ENCODE results near the gene IFNG.
"Not testable (repeated sequence)": the region's sequence is repeated elsewhere in the genome, so short reads cannot be mapped to it uniquely, and the experiment has no call there.

Gene IFNG

GRCh38 chr12:68159681-68160304, at the start of gene IFNG:
Gene IFNG (minus strand): TSS chr12:68159740. CDS start chr12:68159615, 125 bp downstream.
- DNase-seq, result no peak

DNA sequence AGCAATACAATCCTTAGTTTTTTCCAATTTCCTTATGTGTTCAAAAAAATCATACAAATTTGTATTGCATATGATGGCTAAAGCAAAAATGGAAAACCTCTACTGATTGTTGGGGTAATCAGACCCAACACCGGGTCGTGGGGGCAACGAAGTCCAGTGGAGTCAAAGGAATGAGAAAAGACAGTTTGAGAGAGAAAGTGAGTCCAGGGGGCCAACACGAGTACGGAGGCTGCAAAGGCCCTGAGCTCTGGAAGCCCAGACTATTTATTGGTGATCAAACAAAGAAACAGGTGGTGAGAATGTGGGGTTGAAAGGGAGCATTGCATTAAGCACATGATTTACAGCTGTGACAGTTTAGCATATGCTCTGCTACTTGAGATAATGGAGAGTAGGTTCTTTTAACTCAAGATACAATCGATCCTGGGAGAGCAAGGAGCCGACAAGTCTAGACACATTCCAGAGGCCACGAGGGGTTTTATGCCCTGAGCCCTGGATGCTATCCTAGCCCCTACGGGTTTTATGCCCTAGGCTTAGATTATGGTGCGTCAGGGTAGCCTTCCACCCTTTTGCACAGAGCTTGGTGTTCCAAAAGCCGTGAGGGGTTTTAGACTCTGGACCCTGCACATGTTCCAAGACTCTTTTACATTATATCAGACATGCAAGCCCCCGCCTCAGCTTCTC, 49.6 kb upstream of the IFNG start:
- not testable (repeated sequence) for DNase-seq

DNA sequence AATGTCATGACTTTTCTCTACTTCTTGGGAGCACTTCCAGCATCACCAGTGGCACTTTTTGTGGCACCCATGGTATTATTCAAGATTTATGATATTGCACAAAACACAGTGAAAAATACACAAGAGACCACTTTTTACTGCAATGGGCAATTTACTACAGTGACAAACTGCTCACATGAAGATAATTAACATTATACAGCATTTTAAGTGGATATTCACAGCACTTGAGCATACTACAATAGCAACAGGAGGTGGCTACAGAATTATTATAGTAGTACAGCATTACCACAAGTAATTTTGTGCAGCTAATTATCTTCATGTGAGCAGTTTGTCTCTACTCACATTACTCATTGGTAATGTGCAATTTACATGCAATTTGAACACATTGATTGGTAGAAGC, 47.7 kb upstream of the IFNG start:
- no peak for DNase-seq

DNA sequence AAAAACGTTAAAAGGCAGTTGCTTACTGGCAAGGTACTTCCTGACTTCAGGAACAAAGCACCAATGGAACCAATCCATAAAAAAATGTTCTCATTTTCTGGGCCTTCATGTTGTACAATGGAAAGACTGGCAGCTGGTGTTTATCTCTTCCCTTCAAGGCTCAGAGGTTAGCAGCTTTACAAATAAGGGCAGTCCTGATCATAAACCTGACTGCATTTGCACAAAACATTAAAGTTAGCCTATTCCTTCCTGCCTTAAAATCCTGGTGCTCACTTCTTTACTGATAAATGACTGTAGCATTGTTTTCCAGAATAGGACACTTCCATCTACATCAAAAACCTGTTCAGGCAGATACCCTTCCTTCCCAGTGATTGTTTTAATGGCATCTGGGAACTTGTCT, 46.9 kb upstream of the IFNG start:
- no peak for DNase-seq

DNA sequence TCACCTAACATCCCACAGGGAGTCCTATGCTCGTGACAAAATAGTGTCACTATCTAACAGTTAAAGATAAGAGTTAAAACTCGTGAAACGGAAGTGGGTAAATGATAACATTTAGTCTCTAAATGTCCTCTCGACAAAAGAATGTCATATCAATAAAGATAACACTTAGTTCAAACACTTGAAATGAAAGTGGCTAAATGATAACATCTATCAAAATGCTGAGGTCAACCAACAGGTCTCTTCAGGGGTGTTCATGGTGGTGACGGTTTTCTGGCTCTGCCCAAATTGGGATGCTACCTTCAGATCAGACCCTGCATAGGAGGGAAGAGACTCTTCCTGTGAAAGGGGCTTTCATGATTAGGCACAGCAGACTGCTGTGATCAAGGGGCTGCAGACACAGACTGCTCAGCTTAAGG, 43.9 kb upstream of the IFNG start:
- DNase-seq, result no peak

DNA sequence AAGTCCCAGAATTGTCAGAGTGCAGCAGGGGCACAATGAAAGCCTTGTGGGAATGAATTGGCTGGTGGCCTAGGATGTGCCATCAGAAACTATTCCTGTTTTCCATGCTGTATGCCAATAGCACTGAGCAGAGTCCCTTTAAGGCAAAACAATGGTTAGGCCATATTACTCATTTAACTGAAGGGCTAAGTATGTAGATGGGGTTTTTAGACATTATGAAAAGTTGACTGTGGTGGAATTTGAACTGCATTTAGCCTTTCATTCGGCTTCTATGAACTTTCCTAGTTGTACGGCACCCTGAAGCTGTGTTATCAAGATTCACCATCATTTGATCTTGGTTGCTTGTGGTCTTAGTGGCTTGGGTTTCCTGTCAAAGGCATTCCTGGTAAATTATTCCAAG, 41.3 kb upstream of the IFNG start:
- DNase-seq, result no peak

DNA sequence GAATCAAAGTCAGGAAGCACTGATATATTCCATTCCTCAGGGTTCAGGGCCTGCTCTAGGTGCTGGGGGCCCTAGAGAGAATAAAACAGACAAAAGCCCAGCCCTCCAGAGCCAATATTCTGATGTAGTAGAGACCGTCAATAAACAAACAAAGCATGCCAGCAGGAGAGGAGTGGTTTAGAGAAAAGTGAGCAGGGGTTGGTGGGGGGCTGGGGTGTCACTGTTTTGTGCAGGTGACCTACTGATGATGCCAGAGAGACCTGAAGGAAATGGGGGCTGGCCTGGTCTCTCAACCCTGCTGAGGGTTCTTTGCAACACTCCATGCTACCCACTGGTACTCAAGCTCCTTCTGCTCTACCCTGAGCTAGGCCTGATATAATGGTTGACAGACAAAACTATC, 39.6 kb upstream of the IFNG start:
- no peak for DNase-seq

GRCh38 chr12:68198507-68199086, 39.1 kb upstream of the IFNG start:
- no peak for DNase-seq

- DNase-seq, result no peak
Observed at GRCh38 chr12:68190301-68190700, 30.8 kb upstream of the IFNG start.

- no peak for DNase-seq
Observed at GRCh38 chr12:68189821-68190242, 30.3 kb upstream of the IFNG start.

DNA sequence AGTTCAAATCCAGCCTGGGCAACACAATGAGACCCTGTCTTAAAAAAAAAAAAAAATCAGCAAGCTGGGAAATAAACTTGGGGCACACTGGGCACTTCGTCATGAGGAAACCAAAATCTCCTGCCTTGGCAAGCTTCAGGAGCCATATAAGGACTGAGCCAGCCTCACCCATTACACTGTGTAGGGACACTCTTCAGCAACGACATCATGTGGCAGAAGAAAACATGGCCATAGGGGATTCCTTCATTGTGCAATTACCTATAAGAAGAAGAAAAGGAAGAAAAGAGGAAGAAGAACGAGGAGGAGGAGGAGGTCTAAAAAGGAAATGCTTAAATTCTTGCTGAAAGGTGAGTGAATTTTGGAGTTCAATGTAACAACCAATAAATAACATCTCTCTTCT, 26.1 kb upstream of the IFNG start:
- no peak for DNase-seq

DNA sequence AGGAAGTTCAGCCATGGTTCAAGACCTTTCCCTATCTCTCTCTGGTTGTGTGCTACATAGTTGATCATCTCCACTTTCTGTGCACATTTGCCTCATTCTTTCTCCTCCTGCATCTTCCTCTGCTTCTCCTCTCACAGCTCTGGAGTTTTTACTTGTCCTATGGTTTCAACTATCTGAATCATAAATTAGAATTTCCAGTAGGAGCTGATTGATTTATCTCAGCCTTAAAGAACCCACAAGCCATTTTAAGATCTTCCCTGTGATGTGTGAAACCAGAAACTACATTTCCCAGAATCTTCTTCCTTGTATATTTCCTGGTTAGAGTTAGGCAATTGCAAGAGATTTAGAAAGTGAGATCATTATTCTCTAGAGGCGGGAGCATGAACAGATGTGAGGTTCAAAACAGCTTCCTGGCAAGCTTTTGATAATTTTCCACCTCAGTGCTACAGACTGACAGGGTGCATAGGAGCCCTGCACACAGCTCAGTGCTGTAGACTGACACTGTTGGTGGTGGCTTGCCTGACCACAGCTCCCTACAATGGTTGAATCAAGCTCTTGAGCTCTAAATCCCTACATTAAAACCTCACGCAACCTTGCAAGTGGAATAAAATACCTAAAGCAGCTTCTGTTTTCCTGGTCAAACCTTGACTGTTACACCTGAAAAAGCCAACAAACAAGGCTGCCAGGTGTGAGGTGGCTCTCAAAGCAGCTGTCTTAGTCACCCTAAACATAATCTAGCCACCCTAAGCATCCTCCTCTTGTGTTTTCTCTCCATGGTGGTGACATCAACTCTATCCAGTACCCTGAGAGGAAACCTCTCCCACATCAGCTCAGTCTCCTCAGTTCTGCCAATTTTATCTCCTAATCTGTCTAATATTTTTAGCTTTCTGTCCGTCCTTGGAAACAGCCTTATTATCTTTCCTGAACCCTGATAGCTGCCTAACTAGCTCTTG, 21.5 kb upstream of the IFNG start:
- peak; percentile 70 for DNase-seq

GRCh38 chr12:68178774-68179439, 19.4 kb upstream of the IFNG start:
- DNase-seq, result no peak

- DNase-seq, result no peak
Observed at GRCh38 chr12:68178184-68178583, 18.6 kb upstream of the IFNG start.

DNA sequence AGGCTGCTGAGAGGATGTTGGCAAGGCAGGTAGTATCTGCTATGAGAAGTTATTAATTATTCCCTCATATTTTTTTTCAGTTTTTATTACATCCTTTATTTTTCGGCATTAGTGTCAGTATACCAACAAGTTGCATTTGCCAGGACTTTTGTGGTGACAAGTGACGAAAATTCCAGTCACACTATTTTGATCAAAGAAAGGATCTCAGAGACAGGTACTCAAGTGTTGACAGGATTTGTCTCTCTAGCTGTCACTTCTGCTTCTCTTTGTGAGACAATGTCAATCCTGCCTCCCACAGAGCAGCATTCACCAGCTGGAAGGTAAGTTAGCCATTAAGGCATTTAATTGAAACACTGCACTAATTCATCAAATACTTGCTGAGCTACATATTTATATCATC, 18.0 kb upstream of the IFNG start:
- DNase-seq, result no peak

GRCh38 chr12:68176257-68176656, 16.7 kb upstream of the IFNG start:
- DNase-seq, result no peak

- no peak for DNase-seq
Observed at GRCh38 chr12:68175557-68176061, 16.1 kb upstream of the IFNG start.

DNA sequence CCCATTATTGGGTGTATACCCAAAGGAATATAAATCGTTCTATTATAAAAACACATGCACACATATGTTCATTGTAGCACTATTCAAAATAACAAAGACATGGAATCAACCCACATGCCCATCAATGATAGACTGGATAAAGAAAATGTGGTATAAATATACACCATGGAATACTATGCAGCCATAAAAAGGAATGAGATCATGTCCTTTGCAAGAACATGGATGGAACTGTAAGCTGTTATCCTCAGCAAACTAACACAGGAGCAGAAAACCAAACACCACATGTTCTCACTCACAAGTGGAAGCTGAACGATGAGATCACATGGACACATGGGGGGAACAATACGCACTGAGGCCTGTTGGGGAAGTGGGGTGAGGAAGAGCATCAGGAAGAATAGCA, 15.2 kb upstream of the IFNG start:
- not testable (repeated sequence) for DNase-seq

DNA sequence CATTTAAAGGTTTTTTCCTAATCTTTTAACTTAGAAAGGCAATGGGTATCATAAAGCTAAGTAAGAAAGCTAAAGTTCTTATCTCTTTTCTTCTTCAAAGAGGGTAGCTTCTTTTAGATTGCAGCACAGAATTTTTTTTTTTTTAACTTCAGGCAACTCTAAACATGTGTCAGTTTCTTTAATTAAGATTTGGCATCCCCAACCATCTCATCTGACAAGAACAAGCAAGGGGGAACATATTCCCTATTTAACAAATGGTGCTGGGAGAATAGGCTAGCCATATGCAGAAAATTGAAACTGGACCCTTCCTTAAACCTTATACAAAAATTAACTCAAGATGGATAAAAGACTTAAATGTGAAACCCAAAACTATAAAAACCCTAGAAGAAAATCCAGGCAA, 14.3 kb upstream of the IFNG start:
- no peak for DNase-seq

GRCh38 chr12:68170726-68171125, 11.2 kb upstream of the IFNG start:
- DNase-seq, result no peak

DNA sequence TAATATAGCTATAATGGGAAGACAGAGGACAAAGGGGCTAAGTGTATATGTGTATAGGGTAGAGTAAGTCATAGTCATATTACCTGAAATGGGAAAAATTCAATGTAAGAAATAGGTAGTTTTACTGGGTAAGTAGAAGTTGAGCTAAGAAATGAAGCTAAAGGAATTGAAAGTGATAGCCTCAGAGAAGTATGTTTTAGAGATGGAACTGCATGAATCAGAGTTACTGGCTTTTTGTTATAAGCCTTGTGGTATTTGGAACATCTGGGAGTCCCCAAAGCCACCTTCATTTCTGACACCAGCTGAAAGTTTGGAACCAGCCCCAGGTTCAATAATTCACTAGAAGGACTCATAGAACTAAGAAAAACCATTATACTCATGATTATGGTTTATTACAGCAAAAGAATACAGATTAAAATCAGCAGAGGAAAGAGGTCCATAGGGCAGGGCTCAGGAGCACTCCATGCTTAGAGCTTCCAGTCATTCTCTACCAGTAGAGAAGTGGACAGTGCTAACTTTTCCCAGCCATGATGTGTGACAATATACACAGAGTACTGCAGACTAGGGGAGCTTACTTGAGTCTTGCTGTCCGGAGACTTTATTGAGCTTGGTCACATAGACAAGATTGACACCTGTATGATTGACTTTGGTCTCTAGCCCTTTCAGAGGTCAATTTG, 9.8 kb upstream of the IFNG start:
- DNase-seq, result no peak

GRCh38 chr12:68166317-68166831, 6.8 kb upstream of the IFNG start:
- no peak for DNase-seq
